C4-2B (cell line): ENCODE data around the gene ZNF202.

Source experiments
- CTCF ChIP-seq: fragments of 450-650 bp; conservative IDR thresholded peaks from 2 replicates; pipeline ENCODE4 v1.5.1; 2017; ENCODE audit warnings: mild to moderate bottlenecking
- ZFX ChIP-seq: fragments of 450-650 bp; IDR thresholded peaks from 2 replicates; pipeline ENCODE4 v1.6.1; 2017

GRCh38 chr11:123698546-123699127, 42.8 kb downstream of the ZNF202 start:
- TF ChIP-seq CTCF (no peak), ZFX (no peak)
